Activated effector memory CD4-positive, alpha-beta T cell treated with Interleukin-2 at 50 U/mL for 16 hours (primary cell): ENCODE measurements around the gene DIAPH3.

Source experiments
- DNase-seq: peaks from one replicate; pipeline ENCODE4 v3.0.0-alpha.2; 2020

Gene DIAPH3

DNA sequence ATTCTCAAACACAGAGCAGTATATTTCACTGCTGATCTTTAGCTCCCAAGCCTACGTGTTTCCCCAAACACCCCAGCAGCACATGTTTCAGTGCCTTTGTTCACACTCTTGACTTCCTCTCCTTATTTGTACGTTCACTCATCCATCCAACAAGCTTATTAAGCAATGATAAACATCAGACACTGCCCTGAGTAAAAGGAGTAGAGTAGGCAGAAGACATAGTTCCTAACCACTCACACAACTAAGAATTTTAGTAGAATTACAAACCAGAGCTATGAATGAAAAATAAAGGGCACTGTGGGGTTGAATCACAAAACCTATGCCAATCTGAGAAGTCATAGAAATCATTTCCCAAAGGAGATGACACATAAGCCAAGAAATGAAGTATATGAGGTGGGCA is 213.5 kb downstream of the DIAPH3 start:
- DNase-seq = no peak

DNA sequence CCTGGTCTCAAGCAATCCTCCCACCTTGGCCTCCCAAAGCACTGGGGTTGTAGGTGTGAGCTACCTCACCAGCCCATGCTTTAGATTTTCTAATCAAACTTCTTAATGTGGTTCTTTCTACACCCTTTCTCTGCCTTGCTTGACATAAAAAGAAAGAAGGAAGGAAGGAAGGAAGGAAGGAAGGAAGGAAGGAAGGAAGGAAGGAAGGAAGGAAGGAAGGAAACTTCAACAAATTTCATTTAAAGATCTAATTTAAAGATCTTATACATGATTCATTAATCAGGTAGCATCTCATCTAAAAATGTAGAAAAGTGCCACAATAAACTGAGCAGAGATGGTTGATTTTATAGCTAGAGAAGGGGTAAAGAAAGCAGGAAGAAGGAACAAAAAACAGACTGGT is 215.0 kb downstream of the DIAPH3 start:
- no peak for DNase-seq

- DNase-seq = no peak
These were observed 216.8 kb downstream of the DIAPH3 start for GRCh38 chr13:59946944-59947343.

DNA sequence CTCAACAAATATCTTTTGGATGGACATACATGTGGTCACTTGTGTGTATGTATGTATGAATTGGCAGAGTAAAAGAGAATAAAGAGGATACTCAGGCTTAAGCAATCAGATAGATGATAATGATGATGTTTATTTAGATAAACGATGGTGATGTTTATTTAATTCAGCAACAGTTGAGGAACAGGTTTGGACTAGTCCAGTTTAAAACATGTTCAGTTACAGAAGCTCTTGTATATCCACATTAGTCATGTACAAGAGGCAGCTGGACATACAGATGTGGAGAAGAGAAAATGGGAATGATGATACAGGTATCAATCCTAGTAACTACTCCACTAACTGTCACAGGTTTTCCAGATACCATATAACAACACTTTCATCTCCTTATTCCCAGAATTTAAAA is 232.1 kb downstream of the DIAPH3 start:
- no peak for DNase-seq

GRCh38 chr13:59924256-59924655 is 239.5 kb downstream of the DIAPH3 start:
- DNase-seq = no peak

- no peak for DNase-seq
These were observed 248.5 kb downstream of the DIAPH3 start for GRCh38 chr13:59915252-59915651.

DNA sequence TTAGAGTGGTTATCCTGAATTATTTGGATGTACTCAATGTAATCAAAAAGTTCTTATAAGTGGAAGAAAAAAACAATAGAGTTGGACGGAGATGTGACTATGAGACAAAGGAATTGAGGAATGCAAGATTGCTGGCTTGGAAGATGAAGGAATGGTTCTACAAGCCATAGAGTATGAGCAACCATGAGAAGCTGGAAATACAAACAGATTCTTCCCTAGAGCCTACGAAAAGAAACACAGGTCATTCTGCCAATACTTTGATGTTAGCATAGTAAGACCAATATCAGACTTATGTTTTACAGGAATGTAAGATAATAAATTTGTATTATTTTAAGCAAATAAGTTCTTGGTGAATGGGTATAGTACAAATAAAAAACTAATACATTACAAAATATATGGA is 249.2 kb downstream of the DIAPH3 start:
- DNase-seq = no peak

DNA sequence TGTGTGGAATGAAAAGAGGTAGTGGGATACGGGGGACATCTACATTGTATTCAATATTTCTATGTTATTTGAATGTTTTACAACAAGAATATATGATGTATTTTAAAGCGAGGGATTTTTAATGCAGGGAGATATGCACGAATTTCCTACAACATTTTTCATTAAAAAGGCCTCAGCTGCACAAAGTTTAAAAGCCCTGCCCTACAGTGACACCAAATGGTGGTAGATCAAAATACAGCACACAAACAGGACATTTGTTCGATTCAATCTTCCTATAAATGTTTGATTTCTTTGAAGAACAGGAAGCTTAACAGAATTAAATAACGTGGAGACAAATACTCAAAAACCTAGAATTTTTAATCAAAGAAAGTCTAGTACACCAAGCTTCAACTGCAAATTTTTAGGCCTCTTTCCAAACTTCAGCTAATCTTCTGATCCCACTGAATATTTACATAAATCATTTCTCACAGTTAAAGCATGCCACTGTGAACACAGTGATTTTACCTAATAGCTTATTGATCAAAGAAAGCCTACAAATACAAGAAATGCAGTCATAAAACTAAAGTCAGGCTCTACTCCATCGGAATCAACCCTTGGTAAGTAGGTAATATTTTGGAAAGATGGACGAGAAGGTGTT is 257.2 kb downstream of the DIAPH3 start:
- DNase-seq = no peak

DNA sequence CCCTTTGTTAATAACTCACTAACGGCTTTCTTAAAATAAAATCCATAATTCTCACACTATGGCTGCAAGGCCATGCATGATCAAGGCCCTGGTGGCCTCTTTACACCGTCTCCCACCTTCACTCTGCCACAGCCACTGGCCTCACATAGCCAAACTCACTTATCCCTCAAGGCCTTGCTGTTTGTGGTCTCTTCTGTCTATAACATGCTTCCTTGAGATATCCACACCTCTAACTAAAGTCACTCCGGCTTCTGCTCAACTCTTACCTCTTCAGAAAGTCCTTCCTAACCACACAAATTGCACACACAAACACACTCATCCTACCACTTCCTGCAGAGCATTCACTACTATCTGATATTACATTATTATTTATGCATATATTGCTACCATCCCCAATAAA is 262.5 kb downstream of the DIAPH3 start:
- no peak for DNase-seq

DNA sequence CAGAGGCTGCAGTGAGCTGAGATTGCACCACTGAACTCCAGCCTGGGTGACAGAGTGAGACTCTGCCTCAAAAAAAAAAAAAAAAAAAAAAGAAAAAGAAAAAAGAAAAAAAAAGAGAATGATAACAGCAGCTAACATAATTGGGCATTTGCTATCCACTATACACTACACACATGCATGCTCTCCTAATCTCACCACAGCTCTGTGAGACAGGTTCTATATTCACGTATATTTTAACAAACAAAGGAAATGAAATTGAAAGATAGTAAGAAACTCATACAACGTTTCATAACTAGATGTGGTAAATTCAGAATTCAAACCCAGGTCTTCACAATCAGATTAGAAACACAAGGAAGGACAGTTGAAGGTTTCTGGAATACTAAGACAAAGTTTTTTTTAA is 265.7 kb downstream of the DIAPH3 start:
- DNase-seq = no peak

- DNase-seq = no peak
These were observed 270.5 kb downstream of the DIAPH3 start for GRCh38 chr13:59893266-59893665.

DNA sequence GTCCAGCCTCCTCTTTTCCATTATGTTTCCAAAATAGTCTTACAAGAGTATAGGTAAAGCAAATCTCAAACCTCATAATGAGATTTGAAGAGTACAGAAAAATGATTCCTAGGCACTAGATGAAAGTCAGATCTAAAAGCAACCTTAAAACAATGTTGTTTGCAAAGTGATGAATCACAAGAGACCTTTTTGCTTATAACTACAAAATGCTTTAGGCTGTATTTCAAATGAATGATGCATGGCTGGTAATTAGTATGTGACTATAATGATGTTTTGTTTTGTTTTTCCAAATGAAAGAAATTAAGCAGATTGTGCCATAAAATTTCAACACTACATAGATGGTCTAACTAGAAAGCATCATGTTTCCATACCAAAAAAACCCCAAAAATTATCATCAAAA is 272.7 kb downstream of the DIAPH3 start:
- no peak for DNase-seq

GRCh38 chr13:59890054-59890453 is 273.7 kb downstream of the DIAPH3 start:
- no peak for DNase-seq

DNA sequence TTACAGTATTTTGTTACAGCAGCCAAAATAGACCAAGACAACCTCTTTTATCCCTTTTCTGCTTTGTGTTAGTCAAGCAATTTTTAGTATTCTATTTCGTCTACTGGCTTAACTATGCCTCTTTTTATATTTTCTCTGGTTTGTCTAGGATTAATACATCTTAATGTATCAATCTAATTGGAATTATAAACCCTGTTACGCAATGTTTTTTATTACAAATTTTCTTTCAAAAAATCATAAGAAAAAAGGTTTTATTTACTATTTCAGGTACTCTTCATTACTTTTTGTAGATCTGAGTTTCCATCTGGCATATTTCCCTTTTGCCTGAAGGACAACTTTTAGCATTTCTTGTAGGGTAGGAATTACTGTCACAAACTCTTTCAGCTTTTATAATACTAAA is 275.3 kb downstream of the DIAPH3 start:
- no peak for DNase-seq

GRCh38 chr13:59885076-59885475 is 278.7 kb downstream of the DIAPH3 start:
- DNase-seq = no peak

- no peak for DNase-seq
These were observed 279.8 kb downstream of the DIAPH3 start for GRCh38 chr13:59883885-59884284.

DNA sequence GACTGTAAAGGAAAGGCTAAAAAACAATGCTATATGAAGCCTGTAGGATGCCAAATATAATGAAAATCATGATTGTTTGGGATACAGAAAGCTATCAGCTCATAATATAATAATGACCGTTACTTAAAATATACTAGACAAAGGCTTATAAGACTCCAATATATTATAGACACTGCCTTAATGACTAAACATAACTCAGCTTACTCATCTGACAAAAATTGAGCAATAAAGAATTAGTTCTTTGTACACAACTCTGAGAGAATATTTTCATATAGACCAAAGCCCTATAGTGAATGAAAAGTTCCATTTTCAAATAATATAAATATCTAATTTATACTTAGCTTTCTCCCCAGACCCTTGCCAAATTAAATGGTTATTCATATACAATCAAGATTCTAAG is 283.3 kb downstream of the DIAPH3 start:
- no peak for DNase-seq

DNA sequence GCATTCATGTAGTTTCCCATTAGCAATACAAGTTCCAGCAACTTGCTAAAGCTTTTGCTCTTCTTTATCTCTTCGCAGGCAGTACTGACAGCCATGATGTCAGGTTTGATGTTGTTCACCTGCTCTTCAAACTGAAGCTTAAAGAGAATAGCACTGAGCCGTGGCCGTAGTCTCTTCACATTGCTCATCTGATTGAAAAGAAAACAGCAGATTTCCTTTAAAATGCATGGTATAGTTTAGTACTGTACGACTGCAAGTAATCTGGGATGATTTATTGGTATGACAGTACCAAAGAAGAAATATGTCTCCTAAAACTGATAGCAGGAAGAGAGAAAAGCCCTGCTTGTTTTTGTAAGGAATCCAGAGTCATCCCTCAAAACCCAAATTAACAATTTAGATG is 284.4 kb downstream of the DIAPH3 start:
- DNase-seq = no peak

- no peak for DNase-seq
These were observed 285.8 kb downstream of the DIAPH3 start for GRCh38 chr13:59877933-59878332.

GRCh38 chr13:59874973-59875372 is 288.8 kb downstream of the DIAPH3 start:
- no peak for DNase-seq

DNA sequence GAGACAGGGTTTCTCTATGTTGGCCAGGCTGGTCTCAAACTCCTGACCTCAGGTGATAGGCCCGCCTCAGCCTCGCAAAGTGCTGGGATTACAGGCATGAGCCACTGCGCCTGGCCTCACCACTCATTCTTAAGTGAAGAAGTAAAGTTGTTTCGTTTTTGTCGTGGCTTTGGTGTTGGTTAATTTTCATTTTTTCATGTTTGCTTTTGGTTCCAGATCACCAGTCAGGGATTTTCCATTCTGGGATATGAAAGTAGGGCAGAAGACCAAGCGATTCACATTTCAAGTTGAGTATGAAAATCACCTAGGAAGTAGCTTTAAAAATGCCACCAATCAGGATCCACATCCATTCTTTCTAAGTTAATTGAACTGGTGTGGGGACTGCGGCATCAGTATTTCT is 289.9 kb downstream of the DIAPH3 start:
- no peak for DNase-seq

GRCh38 chr13:59873309-59873708 is 290.4 kb downstream of the DIAPH3 start:
- DNase-seq = no peak

DNA sequence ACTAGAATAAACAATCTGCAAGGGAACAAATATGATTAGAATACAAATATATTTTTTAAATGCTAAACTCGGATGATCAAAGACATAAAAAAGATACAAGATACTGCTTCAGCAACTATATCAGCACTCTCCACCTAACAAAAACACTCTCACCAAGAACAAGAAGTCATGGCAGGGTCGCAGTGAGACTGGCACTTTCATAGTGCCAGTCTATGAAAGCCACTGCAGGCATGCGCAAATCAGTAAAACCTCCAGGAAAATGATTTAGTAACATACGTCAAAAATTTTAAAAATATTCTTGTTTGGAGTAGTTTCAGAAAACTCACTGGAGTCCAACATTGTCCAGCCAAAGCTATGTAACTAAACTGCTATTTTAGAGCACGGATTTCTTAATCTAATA is 295.9 kb downstream of the DIAPH3 start:
- DNase-seq = no peak

DNA sequence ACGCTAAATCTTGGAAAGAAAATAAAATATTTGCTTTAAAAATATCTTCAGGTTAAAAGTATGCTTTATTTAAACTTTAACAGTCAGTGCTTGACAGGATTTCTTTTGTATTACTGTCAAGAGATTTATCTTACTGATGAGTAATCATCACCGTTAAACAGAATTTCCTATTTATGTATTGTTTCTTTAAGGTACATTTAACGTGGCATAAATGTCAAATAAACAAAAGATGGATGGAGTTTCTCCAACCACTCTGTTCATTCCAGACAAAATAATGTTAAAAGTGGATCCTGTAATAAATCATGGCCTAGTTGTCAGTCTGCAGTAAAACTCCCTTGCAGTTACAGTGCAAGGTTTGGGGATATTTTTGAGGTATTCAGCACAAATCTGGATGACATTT is 298.3 kb downstream of the DIAPH3 start:
- DNase-seq = no peak

- DNase-seq = no peak
These were observed 300.1 kb downstream of the DIAPH3 start for GRCh38 chr13:59863621-59864020.

- DNase-seq = no peak
These were observed 302.1 kb downstream of the DIAPH3 start for GRCh38 chr13:59861676-59862075.
